Transverse colon (tissue), 4 donors: ENCODE results near the gene METAP2. TPM values are rescaled to one million over a fixed set of nuclear protein-coding genes. Genes with fewer than 3 reads are reported as not detected.

Experiments
- DNase-seq: peaks from one replicate; pipeline ENCODE4 v3.0.0-alpha.2; 2019
- H3K27ac ChIP-seq, 4 donors: fragments of 200-600 bp; sonication (generic); 2 replicates each; pipeline ENCODE4 v1.5.1; 2016 to 2018; ENCODE audit warnings: inconsistent platforms in 4 of 4
- H3K27me3 ChIP-seq: fragments of 200-600 bp; sonication (generic); 2 replicates; pipeline ENCODE4 v1.5.1; 2017; ENCODE audit warnings: inconsistent platforms
- H3K36me3 ChIP-seq, 4 donors: fragments of 200-600 bp; sonication (generic); 2 replicates each; pipeline ENCODE4 v1.5.1; 2017 to 2019; ENCODE audit warnings: inconsistent platforms in 4 of 4
- H3K4me1 ChIP-seq, 4 donors: fragments of 200-600 bp; sonication (generic); 2 replicates each; pipeline ENCODE4 v1.5.1; 2017 to 2020; ENCODE audit warnings: inconsistent platforms in 4 of 4
- H3K4me3 ChIP-seq, 4 donors: fragments of 200-600 bp; sonication (generic); 1 replicate in 1 of 4; 2 replicates in 3 of 4; pipeline versions ENCODE4 v1.5.1 to v1.6.1; 2017 to 2019; ENCODE audit warnings: inconsistent platforms in 4 of 4
- H3K9me3 ChIP-seq, 2 donors: fragments of 200-600 bp; sonication (generic); 2 replicates each; pipeline ENCODE4 v1.5.1; 2017 to 2019; ENCODE audit warnings: inconsistent platforms in 2 of 2
- EP300 ChIP-seq: sonication (generic); formaldehyde crosslinking; IDR thresholded peaks from one replicate; pipeline ENCODE4 v1.6.1; 2017; ENCODE audit warnings: antibody characterized with exemption, low read depth
- POLR2A ChIP-seq: fragments of 450-650 bp; IDR thresholded peaks from one replicate; pipeline ENCODE4 v1.6.1; 2016; ENCODE audit warnings: antibody characterized with exemption, mild to moderate bottlenecking, moderate library complexity
- POLR2AphosphoS5 ChIP-seq, 3 donors: sonication (generic); formaldehyde crosslinking; IDR thresholded peaks; one replicate each; pipeline ENCODE4 v1.6.1; 2016; ENCODE audit warnings: antibody characterized with exemption in 3 of 3
- WGBS, 2 donors: methylation state at CpG; one replicate each; pipeline ENCODE4 v1.1.5; 2018; ENCODE audit warnings: low coverage in 1 of 2; 5-methylcytosine and 5-hydroxymethylcytosine counted together
- in situ Hi-C, 4 donors: fragments of 200-750 bp; cut with MboI; loops; one replicate each; pipeline versions ENCODE4 v1.15.0 to v1.15.1; 2017; ENCODE audit warnings: low sequenced_read_pairs in 3 of 4, low pct_ligation_motif_present in 1 of 4, low pct_unique_long_range_greater_than_20kb in 1 of 4
- intact Hi-C: fragments of 100-400 bp; cut with DNase I; formaldehyde crosslinking; loops from one replicate; pipeline ENCODE4 v1.15.1; 2023; ENCODE audit warnings: low total_unique reads
- total RNA-seq, 4 donors: library from RNA; depleted of rRNA; stranded (reverse); fragments of >200 nt; gene quantifications; one replicate each; pipeline ENCODE4 v1.1.0, GENCODE V29; 2016
- TF ChIP-seq, protein P1 (sequence below), 5 experiments: fragments of 200-600 bp in 3 of 5; fragments of 450-650 bp in 2 of 5; sonication (generic) in 3 of 5; IDR thresholded peaks; 1 replicate in 2 of 5; 2 replicates in 3 of 5; pipeline ENCODE4 v1.5.1; 2016 to 2017; ENCODE audit warnings: antibody characterized with exemption in 5 of 5, inconsistent platforms in 3 of 5, mild to moderate bottlenecking in 2 of 5, moderate library complexity in 1 of 5

Gene METAP2
- total RNA-seq, 4 donors from 2014 or later = 5.2 to 59.7 (median 42.7) TPM

GRCh38 chr12:95533985-95534384 is 60.0 kb downstream of the METAP2 start:
- no peak overlapping the region for H3K27ac ChIP-seq
- peaks cover 0 to 18% (median 0%) of the 10 kb centered on the region in 4 donors for H3K4me1 ChIP-seq
- H3K36me3 ChIP-seq = no peaks in the 10 kb centered on the region
- 55 to 61% methylated on average over 3 to 4 of the region's 4 CpGs for WGBS, 2 donors
- intact Hi-C loops (loop anchor here (10.0 kb wide), 1 partner anchor 419 kb away; no protein-coding TSS in a partner anchor), in situ Hi-C loops (loop anchor here (10.0 kb wide), 2 partner anchors 409 to 419 kb away; no protein-coding TSS in a partner anchor)
- no peaks in the 10 kb centered on the region for H3K27me3 ChIP-seq
- no peaks in the 10 kb centered on the region for H3K9me3 ChIP-seq
- no peak for DNase-seq
- TF ChIP-seq, protein P1, sequence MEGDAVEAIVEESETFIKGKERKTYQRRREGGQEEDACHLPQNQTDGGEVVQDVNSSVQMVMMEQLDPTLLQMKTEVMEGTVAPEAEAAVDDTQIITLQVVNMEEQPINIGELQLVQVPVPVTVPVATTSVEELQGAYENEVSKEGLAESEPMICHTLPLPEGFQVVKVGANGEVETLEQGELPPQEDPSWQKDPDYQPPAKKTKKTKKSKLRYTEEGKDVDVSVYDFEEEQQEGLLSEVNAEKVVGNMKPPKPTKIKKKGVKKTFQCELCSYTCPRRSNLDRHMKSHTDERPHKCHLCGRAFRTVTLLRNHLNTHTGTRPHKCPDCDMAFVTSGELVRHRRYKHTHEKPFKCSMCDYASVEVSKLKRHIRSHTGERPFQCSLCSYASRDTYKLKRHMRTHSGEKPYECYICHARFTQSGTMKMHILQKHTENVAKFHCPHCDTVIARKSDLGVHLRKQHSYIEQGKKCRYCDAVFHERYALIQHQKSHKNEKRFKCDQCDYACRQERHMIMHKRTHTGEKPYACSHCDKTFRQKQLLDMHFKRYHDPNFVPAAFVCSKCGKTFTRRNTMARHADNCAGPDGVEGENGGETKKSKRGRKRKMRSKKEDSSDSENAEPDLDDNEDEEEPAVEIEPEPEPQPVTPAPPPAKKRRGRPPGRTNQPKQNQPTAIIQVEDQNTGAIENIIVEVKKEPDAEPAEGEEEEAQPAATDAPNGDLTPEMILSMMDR (IDR thresholded peaks at IDR 0.05) = no peak
- no peak for TF ChIP-seq EP300
- TF ChIP-seq POLR2AphosphoS5 (IDR thresholded peaks at IDR 0.05) = no peak
- TF ChIP-seq POLR2A = no peak
- no peak overlapping the region for H3K4me3 ChIP-seq

DNA sequence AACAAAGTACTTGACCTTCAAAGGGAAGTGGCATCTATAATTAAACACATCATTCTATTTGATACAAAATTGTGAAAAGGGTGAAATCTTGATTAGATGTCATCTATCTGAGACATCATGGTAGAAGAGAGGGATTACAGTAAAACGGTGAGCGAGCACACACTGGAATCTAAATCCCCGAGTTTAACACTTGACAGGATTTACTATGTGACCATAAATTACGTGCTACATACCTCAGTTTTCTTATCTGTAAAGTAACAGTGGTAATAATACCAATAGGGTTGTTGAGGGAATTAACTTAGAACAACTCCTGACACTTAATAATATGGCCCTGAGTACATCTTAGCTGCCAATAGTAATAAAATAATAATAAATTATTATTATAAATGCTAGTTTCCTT is 64.1 kb downstream of the METAP2 start:
- in situ Hi-C loops = loop anchor here (10.0 kb wide), 2 partner anchors 413 to 423 kb away; no protein-coding TSS in a partner anchor
- 57 to 75% methylated on average over 4 of the region's 4 CpGs for WGBS, 2 donors
- Histone ChIP-seq H3K4me1 (peaks cover 0 to 18% (median 0%) of the 10 kb centered on the region in 4 donors), H3K4me3 (no peak overlapping the region), H3K27ac (no peak overlapping the region), H3K27me3 (no peaks in the 10 kb centered on the region), H3K36me3 (no peaks in the 10 kb centered on the region), H3K9me3 (no peaks in the 10 kb centered on the region)
- intact Hi-C loops = loop anchor here (5.0 to 10.0 kb wide), 2 partner anchors 423 to 461 kb away; no protein-coding TSS in a partner anchor
- no peak for TF ChIP-seq POLR2A
- TF ChIP-seq, protein P1 (IDR thresholded peaks at IDR 0.05) = no peak
- no peak for TF ChIP-seq POLR2AphosphoS5 (IDR thresholded peaks at IDR 0.05)
- no peak for TF ChIP-seq EP300
- DNase-seq = no peak

DNA sequence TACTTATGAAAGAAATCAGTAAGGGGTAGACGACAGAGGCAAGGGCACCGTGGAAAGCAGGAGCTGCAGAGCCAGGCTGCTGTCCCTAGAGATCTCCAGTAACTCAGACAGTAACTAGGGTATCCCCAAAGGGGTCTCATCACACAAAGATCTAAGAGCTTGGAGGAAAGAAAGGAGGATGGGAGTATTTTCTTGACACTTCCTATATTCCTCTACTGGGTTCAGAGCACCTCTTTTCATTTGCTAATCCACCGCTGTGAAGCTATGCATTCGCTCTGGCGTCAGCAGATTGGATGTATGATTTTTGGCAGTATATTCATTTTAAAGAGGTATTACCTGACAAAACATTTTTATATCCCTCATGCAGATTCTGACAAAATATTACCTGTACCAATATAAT is 64.7 kb downstream of the METAP2 start:
- 69 to 73% methylated on average over 5 of the region's 5 CpGs for WGBS, 2 donors
- intact Hi-C loops = loop anchor here (5.0 to 10.0 kb wide), 2 partner anchors 424 to 461 kb away; no protein-coding TSS in a partner anchor
- in situ Hi-C loops = loop anchor here (10.0 kb wide), 2 partner anchors 414 to 424 kb away; no protein-coding TSS in a partner anchor

DNA sequence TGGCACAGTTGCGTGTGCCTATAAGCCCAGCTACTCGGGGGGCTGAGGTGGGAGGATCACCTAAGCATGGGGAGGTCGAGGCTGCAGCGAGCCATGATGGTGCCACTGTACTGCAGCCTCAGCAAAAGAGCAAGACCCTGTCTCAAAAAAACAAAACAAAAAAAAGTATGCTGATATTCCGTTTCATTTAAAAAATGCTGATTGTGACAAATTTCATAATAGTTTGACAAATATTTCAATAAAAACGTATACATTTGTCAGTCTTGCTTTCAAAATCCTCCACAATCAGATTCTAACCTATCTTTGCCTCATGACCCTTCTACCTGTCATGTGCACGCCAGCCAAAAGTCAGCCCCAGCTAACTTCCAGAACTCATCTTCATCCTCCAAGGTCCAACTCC is 67.5 kb downstream of the METAP2 start:
- Histone ChIP-seq H3K9me3 (no peaks in the 10 kb centered on the region), H3K27me3 (peaks cover 7% of the 10 kb centered on the region), H3K4me3 (no peak overlapping the region), H3K36me3 (no peaks in the 10 kb centered on the region), H3K27ac (no peak overlapping the region), H3K4me1 (no peaks in the 10 kb centered on the region)
- intact Hi-C loops = no loop called here
- in situ Hi-C loops = no loop called here
- DNase-seq = no peak
- WGBS, 2 donors = 90 to 93% methylated on average over 3 to 7 of the region's 7 CpGs
- no peak for TF ChIP-seq EP300
- no peak for TF ChIP-seq POLR2A
- TF ChIP-seq, protein P1 (IDR thresholded peaks at IDR 0.05) = no peak
- TF ChIP-seq POLR2AphosphoS5 (IDR thresholded peaks at IDR 0.05) = no peak

More for the DNA sequence above, 64.7 kb downstream of the METAP2 start:
- H3K9me3 ChIP-seq = no peaks in the 10 kb centered on the region
- H3K36me3 ChIP-seq = no peaks in the 10 kb centered on the region
- TF ChIP-seq EP300 (no peak), POLR2AphosphoS5 (IDR thresholded peaks at IDR 0.05) (no peak), POLR2A (no peak)
- TF ChIP-seq, protein P1 (IDR thresholded peaks at IDR 0.05) = no peak
- H3K27ac ChIP-seq = no peak overlapping the region
- H3K27me3 ChIP-seq = no peaks in the 10 kb centered on the region
- peaks cover 0 to 18% (median 0%) of the 10 kb centered on the region in 4 donors for H3K4me1 ChIP-seq
- H3K4me3 ChIP-seq = no peak overlapping the region
- DNase-seq = no peak
